ACC112 (cell line): ENCODE data around the gene KIDINS220.

Experiments
- H2AFZ ChIP-seq: fragments of 200-600 bp; sonication (generic); one replicate; pipeline ENCODE4 v1.6.0; 2017; ENCODE audit warnings: antibody characterized with exemption, low read length; ENCODE audit not compliant: unreplicated experiment
- H3K27ac ChIP-seq: fragments of 200-600 bp; sonication (generic); 2 replicates; pipeline ENCODE4 v1.5.1; 2014; ENCODE audit warnings: low read depth, mild to moderate bottlenecking, antibody characterized with exemption, low read length, moderate library complexity
- H3K27me3 ChIP-seq: fragments of 200-600 bp; sonication (generic); 2 replicates; pipeline ENCODE4 v1.6.1; 2014; ENCODE audit warnings: mild to moderate bottlenecking, antibody characterized with exemption, low read length, moderate library complexity, mixed read lengths; ENCODE audit not compliant: insufficient read depth
- H3K36me3 ChIP-seq: fragments of 200-600 bp; sonication (generic); 2 replicates; pipeline ENCODE4 v1.6.1; 2016; ENCODE audit warnings: mild to moderate bottlenecking, antibody characterized with exemption, low read length, moderate library complexity, mixed read lengths; ENCODE audit not compliant: insufficient read depth
- H3K4me1 ChIP-seq: fragments of 200-600 bp; sonication (generic); one replicate; pipeline ENCODE4 v1.6.1; 2016; ENCODE audit warnings: low read length, mixed read lengths; ENCODE audit not compliant: insufficient read depth, unreplicated experiment, control insufficient read depth
- H3K4me3 ChIP-seq: fragments of 200-600 bp; sonication (generic); 2 replicates; pipeline ENCODE4 v1.5.1; 2014; ENCODE audit warnings: mild to moderate bottlenecking, low read depth, low read length
- H3K79me2 ChIP-seq: fragments of 200-600 bp; sonication (generic); one replicate; pipeline ENCODE4 v1.6.0; 2016; ENCODE audit warnings: low read length; ENCODE audit not compliant: control insufficient read depth, unreplicated experiment, insufficient read depth

The KIDINS220 gene

DNA sequence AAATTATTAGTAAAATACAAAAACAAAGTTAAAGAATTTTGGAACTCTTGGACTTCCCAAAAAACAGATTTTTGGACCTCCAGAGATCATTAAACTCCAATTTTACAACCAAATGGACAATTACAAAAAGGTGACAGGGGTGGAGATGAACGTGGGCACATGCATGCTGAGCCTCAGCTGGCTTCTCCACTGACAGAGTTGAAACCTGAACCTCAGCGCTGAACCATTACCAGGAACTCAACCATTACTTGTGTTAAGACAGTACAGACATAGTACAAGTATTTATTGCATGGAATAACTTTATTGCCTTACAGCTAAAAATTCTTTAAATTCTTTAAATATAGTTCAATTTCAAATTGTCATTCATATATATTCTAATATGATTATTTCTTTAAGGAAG lies 33.0 kb upstream of the KIDINS220 start:
- no peaks in the 10 kb centered on the region for H3K27me3 ChIP-seq

DNA sequence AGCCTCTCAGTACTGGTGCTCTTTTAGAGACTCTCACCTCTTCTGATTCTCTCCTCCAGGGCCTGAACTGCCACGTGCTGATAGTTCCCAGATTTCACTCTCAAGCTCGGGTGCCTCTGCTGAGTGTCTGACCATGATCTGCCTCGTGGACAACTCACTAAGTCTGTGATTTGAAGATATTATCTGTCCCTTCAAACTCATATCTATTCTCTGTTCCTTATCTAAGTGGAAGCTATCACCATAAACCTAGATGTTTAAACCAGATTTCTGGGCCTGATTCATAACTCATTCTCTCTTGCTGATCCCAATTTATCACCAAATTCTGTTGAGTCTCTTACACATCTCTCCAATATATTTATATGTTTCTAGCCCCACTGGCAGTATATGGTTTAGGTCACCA lies 29.9 kb upstream of the KIDINS220 start:
- Histone ChIP-seq H3K27ac (no peak overlapping the region), H3K79me2 (no peaks in the 10 kb centered on the region), H3K4me1 (no peaks in the 10 kb centered on the region), H3K36me3 (no peaks in the 10 kb centered on the region), H3K4me3 (no peak overlapping the region), H3K27me3 (no peaks in the 10 kb centered on the region), H2AFZ (no peak overlapping the region)

More for the DNA sequence above, 33.0 kb upstream of the KIDINS220 start:
- Histone ChIP-seq H3K27ac (no peak overlapping the region), H3K4me3 (no peak overlapping the region), H3K79me2 (no peaks in the 10 kb centered on the region), H3K4me1 (no peaks in the 10 kb centered on the region), H2AFZ (no peak overlapping the region), H3K36me3 (no peaks in the 10 kb centered on the region)

DNA sequence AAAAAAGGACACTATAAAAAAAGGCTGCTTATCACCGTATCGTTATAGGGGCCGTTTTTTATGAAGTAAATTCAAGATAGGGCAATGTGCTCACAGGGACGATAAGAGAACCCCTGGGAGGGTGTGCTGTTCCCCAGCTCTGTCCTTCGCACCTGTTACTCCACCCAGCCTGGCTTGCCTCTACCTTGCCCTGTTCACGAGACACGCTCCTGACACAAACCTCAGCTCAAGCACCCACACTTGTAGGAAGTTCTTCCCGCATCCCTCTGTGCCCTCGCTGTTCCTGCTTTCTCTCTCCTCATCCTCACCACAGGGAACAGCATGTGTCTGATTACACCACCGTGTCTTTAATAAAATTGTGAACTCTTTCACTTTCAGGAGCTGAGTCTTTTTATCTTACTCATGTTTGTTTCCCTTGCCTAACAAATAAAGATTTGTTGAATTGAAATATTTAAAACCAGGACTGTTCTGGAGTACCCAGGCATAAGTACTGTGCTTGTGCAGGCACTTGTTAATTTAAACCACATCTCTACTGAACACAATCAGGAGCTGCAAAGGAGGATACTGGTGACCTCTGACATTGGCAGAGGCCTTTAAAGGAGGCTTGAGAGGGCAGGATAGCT lies 26.0 kb upstream of the KIDINS220 start:
- Histone ChIP-seq H3K4me3 (no peak overlapping the region), H3K27ac (no peak overlapping the region), H3K27me3 (no peaks in the 10 kb centered on the region), H3K36me3 (no peaks in the 10 kb centered on the region), H3K79me2 (no peaks in the 10 kb centered on the region), H2AFZ (no peak overlapping the region), H3K4me1 (no peaks in the 10 kb centered on the region)

- no peaks in the 10 kb centered on the region for H3K27me3 ChIP-seq
- no peaks in the 10 kb centered on the region for H3K36me3 ChIP-seq
- no peaks in the 10 kb centered on the region for H3K4me1 ChIP-seq
- no peaks in the 10 kb centered on the region for H3K79me2 ChIP-seq
- no peak overlapping the region for H3K4me3 ChIP-seq
- no peak overlapping the region for H2AFZ ChIP-seq
- no peak overlapping the region for H3K27ac ChIP-seq
Measured at GRCh38 chr2:8862230-8862629, 24.8 kb upstream of the KIDINS220 start.

DNA sequence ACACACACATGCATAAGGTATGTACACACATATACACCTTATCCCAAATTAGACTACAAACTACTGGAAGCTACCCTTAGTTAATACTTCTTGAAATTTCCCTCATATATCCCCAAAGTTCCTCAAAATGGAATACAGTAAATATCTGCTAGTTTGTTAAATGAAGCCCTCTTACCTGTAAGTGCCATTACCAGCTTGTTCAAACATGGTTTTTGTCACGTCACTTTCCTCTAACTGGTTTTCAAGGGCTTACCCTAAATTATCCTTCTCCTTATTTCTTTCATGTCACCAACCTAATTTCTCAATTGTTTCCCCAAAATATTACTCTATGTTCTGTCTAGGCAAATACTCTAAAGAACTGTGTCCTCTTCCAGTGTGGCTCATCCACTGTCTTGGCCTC lies 24.4 kb upstream of the KIDINS220 start:
- H3K79me2 ChIP-seq = no peaks in the 10 kb centered on the region
- no peak overlapping the region for H2AFZ ChIP-seq
- H3K27ac ChIP-seq = no peak overlapping the region
- H3K36me3 ChIP-seq = no peaks in the 10 kb centered on the region
- H3K27me3 ChIP-seq = no peaks in the 10 kb centered on the region
- no peaks in the 10 kb centered on the region for H3K4me1 ChIP-seq
- no peak overlapping the region for H3K4me3 ChIP-seq

GRCh38 chr2:8860239-8860638 lies 22.8 kb upstream of the KIDINS220 start:
- H3K27ac ChIP-seq = no peak overlapping the region
- H3K79me2 ChIP-seq = no peaks in the 10 kb centered on the region
- no peaks in the 10 kb centered on the region for H3K27me3 ChIP-seq
- H3K4me3 ChIP-seq = no peak overlapping the region
- no peaks in the 10 kb centered on the region for H3K36me3 ChIP-seq
- H2AFZ ChIP-seq = no peak overlapping the region
- H3K4me1 ChIP-seq = no peaks in the 10 kb centered on the region

DNA sequence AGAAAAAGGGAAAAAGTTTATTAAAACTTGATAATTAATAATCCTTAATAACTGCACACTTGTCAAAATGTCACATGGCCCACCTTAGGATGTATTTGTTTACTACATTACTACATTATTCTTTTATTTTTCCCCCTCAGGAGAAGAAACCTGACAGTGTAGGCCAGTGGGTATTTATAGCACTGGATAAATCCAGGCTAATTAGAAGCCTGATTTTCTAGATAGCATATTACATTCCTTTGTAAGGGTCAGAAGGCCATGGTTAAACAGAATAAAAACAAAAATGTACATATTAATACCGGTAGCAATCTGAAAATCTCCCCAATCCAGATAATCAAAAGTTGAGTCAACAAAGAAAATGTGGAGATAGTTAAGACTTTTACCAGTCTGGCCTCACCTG lies 21.5 kb upstream of the KIDINS220 start:
- H3K27ac ChIP-seq = no peak overlapping the region
- H3K4me1 ChIP-seq = no peaks in the 10 kb centered on the region
- no peak overlapping the region for H3K4me3 ChIP-seq
- H3K27me3 ChIP-seq = no peaks in the 10 kb centered on the region
- H3K79me2 ChIP-seq = no peaks in the 10 kb centered on the region
- no peaks in the 10 kb centered on the region for H3K36me3 ChIP-seq
- no peak overlapping the region for H2AFZ ChIP-seq

- Histone ChIP-seq H3K79me2 (no peaks in the 10 kb centered on the region), H3K27ac (no peak overlapping the region), H2AFZ (no peak overlapping the region)
Measured at GRCh38 chr2:8858264-8858663, 20.9 kb upstream of the KIDINS220 start.

DNA sequence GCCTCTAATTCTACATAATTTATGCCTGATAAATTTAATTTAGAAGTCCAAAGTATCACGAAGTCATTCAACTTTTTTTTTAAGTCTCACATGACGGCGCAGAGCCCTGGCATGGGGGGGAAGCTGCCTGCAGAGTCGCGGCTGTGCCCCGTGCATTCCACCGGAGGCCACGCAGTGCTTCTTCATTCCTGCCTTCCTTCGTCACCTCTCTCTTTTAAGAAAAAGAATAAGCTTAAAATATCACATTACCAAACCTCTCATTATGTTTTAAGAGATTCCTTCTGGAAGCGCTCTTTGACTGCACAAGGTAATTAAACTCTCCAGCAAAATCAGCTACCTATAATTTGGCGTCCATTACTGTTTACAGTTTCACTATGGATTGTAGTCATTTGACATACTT lies 20.3 kb upstream of the KIDINS220 start:
- no peaks in the 10 kb centered on the region for H3K4me1 ChIP-seq
- H3K4me3 ChIP-seq = no peak overlapping the region
- no peak overlapping the region for H2AFZ ChIP-seq
- H3K79me2 ChIP-seq = no peaks in the 10 kb centered on the region
- no peaks in the 10 kb centered on the region for H3K36me3 ChIP-seq
- no peaks in the 10 kb centered on the region for H3K27me3 ChIP-seq
- H3K27ac ChIP-seq = no peak overlapping the region

More at GRCh38 chr2:8858264-8858663, 20.9 kb upstream of the KIDINS220 start:
- Histone ChIP-seq H3K27me3 (no peaks in the 10 kb centered on the region), H3K36me3 (no peaks in the 10 kb centered on the region), H3K4me1 (no peaks in the 10 kb centered on the region), H3K4me3 (no peak overlapping the region)

GRCh38 chr2:8856176-8856575 lies 18.8 kb upstream of the KIDINS220 start:
- Histone ChIP-seq H3K4me3 (no peak overlapping the region), H3K27me3 (no peaks in the 10 kb centered on the region), H3K36me3 (no peaks in the 10 kb centered on the region), H3K4me1 (no peaks in the 10 kb centered on the region), H3K27ac (no peak overlapping the region), H2AFZ (no peak overlapping the region), H3K79me2 (no peaks in the 10 kb centered on the region)

DNA sequence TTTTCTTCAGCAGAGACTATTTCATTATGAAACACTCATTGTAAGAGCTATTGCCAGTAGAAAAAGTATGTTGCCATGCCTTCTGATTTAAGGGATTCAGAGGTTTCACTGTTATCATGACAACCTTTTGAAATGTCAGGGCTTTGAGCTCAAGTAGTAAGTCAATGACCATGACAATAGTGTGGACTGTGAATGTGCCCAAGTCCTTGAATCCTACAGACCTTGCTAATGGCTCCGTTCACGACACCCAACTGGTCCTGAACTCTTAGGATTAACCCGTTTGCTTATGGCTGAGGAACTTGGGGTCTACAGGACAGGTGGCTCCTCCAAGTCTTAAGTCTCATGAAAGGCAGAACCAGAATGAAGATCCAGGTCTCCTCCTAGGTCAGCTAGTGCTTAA lies 17.6 kb upstream of the KIDINS220 start:
- H3K27me3 ChIP-seq = no peaks in the 10 kb centered on the region
- no peaks in the 10 kb centered on the region for H3K79me2 ChIP-seq
- H2AFZ ChIP-seq = no peak overlapping the region
- H3K4me3 ChIP-seq = no peak overlapping the region
- no peaks in the 10 kb centered on the region for H3K4me1 ChIP-seq
- no peaks in the 10 kb centered on the region for H3K36me3 ChIP-seq
- no peak overlapping the region for H3K27ac ChIP-seq
